Cardiac fibroblast (primary cell): ENCODE data around the gene MYT1.
A peak's percentile ranks its signal among the peaks of the same experiment; 100 is the strongest.

Source experiments
- DNase-seq, 2 donors: peaks; one replicate each; pipeline versions ENCODE4 v3.0.0 to v3.0.0-alpha.2; 2010; ENCODE audit warnings: low read depth in 2 of 2
- H3K4me3 ChIP-seq, 2 donors: replicated peaks in 1 of 2; 1 replicate in 1 of 2; 2 replicates in 1 of 2; pipeline ENCODE4 v1.5.1; 2011; ENCODE audit warnings: low read depth in 2 of 2, low read length in 2 of 2, mild to moderate bottlenecking in 2 of 2, moderate library complexity in 1 of 2
- TF ChIP-seq, protein P1 (sequence below): IDR thresholded peaks from one replicate; pipeline ENCODE4 v1.5.1; 2011; ENCODE audit warnings: low read depth, mild to moderate bottlenecking, low read length, inconsistent platforms

MYT1 gene

DNA sequence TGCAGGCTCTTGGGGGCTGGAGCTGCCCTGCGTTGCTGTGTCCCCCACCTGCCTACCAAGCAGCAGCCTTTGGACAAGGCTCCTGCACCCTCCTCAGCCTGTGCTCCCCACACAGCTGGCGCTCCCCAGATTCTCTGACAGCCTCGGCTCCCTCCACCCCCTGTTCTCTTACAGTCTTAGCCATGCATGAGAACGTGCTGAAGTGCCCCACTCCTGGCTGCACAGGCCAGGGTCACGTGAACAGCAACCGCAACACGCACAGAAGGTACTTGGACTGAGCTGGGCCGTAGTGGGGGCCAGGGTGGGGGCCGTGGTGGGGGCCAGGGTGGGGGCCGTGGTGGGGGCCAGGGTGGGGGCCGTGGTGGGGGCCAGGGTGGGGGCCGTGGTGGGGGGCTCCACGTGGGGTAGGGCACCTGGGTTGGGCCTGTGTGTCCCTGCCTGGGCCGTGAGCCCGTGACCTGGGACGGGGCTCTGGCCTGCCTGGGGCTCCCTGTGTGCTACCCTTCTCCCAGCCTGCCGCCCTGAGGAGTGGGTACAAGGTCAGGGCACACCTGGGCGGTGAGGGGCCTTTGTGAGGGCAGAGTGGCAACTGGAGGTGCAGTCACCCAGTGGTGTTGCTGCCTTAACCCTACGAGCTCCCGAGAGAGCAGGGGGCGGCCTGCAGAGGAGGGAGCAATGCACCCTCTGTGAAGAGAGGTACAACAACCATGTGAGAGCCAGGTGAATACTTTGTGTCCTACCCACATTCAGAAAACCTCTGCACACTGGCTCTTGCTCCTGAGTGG, 47.8 kb downstream of the MYT1 start:
- H3K4me3 ChIP-seq = no peak overlapping the region
- TF ChIP-seq, protein P1, sequence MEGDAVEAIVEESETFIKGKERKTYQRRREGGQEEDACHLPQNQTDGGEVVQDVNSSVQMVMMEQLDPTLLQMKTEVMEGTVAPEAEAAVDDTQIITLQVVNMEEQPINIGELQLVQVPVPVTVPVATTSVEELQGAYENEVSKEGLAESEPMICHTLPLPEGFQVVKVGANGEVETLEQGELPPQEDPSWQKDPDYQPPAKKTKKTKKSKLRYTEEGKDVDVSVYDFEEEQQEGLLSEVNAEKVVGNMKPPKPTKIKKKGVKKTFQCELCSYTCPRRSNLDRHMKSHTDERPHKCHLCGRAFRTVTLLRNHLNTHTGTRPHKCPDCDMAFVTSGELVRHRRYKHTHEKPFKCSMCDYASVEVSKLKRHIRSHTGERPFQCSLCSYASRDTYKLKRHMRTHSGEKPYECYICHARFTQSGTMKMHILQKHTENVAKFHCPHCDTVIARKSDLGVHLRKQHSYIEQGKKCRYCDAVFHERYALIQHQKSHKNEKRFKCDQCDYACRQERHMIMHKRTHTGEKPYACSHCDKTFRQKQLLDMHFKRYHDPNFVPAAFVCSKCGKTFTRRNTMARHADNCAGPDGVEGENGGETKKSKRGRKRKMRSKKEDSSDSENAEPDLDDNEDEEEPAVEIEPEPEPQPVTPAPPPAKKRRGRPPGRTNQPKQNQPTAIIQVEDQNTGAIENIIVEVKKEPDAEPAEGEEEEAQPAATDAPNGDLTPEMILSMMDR = no peak
- no peak for DNase-seq

DNA sequence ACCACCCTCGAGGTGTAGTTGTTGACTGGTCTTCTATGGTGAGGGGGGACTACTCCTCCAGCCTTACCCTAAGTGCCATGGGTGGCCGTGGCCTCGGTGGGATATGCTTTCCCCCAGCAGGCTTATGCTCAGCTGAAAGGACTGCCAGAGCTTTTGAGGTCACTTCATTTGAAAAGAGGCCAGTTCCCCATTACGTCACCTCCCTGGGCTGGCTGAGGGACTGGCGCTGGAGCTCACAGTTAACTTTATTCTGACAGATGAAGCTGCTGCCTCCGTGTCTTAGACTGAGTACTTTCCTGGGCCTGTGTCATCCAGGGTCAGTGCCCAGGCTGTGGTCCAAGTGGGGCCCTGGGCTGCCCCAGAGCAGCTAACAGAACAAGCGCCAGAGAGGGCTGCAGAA, 48.5 kb downstream of the MYT1 start:
- no peak overlapping the region for H3K4me3 ChIP-seq
- peak; percentile 54 to 69 for DNase-seq
- TF ChIP-seq, protein P1 = no peak

DNA sequence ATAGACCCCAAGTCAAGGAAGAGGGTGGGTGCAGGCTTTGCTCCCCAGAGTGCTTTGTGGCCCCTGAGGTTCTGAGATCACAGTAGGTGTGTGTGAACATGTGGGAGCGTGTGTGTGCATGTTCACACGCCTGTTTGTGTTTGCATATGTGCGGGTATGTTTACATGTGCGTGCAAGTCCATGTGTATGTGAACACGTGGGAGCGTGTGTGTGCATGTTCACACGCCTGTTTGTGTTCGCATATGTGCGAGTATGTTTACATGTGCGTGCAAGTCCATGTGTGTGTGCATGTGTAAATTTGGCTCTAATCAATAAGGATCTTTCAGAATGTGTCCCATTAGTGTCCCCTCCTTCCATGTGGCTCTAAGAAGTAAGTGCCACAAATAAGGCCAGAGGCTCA, 49.9 kb downstream of the MYT1 start:
- TF ChIP-seq, protein P1 = no peak
- no peak for DNase-seq
- H3K4me3 ChIP-seq = no peak overlapping the region

DNA sequence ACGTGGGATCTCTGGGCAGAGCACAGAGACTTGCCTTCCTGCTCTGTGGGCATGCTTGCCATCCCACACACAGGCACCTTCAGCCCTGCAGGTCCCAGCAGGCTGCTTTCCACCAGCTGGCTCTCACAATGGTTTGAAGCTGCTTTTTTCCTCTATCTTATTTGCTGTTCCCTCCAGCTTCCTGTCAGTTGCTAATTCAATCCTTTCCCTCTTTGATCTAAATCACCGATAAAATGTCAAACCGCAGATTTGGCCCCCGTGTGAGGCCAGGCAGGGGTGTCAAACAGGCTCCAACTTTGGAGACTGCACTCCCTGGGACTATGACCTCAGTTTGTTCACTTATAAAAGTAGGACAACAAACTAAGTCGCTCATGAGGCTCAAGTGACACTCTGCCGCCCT, 50.7 kb downstream of the MYT1 start:
- DNase-seq = no peak
- TF ChIP-seq, protein P1 = no peak
- no peak overlapping the region for H3K4me3 ChIP-seq

DNA sequence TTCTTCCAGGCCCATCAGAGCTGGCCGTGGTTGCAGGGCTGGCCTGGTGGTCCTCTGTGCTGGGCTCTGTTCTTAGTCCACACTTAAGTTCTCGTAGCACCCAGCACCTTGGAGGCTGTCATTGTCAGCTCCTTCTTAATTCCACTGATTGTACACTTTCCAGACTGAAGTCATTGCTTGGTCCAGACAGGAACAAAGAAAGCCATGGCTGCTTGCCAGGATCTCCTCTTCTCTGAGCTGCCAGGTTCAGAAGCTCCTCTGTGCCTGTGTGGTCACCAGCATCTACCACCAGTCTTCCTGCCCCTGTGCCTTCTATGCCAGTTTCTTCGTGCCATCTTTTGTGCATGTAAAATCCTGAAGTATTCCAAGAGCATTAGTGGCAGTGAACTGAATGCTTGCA, 51.8 kb downstream of the MYT1 start:
- H3K4me3 ChIP-seq = no peak overlapping the region
- peak; percentile 10 to 22 for DNase-seq
- TF ChIP-seq, protein P1 = no peak

DNA sequence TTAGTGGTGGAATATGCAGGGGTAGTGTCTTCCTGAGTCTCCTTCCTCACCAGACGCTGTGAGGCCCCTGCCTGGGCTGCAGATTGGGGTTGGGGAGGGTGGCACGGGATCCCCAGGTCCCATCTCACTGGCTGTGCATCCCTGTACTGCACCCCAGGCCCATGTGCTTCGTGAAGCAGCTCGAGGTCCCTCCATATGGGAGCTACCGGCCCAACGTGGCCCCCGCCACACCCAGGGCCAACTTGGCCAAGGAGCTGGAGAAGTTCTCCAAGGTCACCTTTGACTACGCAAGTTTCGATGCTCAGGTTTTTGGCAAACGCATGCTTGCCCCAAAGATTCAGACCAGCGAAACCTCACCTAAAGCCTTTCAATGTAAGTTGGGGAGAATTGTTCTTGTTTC, 52.7 kb downstream of the MYT1 start:
- TF ChIP-seq, protein P1 = no peak
- no peak overlapping the region for H3K4me3 ChIP-seq
- no peak for DNase-seq
